GM23338 (cell line): ENCODE data around the gene CHCHD3.

Experiments used
- CREB1 ChIP-seq: fragments of 250-450 bp; sonication (Bioruptor Pico); IDR thresholded peaks from 2 replicates; pipeline ENCODE4 v1.5.0; 2020; ENCODE audit warnings: low read depth, mild to moderate bottlenecking, moderate library complexity
- CTCF ChIP-seq, 2 experiments: fragments of 200-600 bp in 1 of 2; sonication (generic) in 1 of 2; conservative IDR thresholded peaks; 2 replicates each; pipeline versions ENCODE4 v1.5.1 to v1.6.1; 2016 to 2017; ENCODE audit warnings: antibody characterized with exemption in 2 of 2, low read depth in 2 of 2, mild to moderate bottlenecking in 2 of 2, moderate library complexity in 1 of 2
- ETS1 ChIP-seq: IDR thresholded peaks from 2 replicates; pipeline ENCODE4 v1.6.1; 2016; ENCODE audit warnings: antibody characterized with exemption
- EZH2 ChIP-seq: fragments of 200-600 bp; sonication (generic); IDR thresholded peaks from one replicate; pipeline ENCODE4 v1.8.0; 2017; ENCODE audit warnings: antibody characterized with exemption, mild to moderate bottlenecking, low read depth; ENCODE audit not compliant: unreplicated experiment
- EZH2phosphoT487 ChIP-seq: fragments of 200-600 bp; sonication (generic); IDR thresholded peaks from one replicate; pipeline ENCODE4 v1.8.1; 2018; ENCODE audit warnings: antibody characterized with exemption; ENCODE audit not compliant: unreplicated experiment
- NANOG ChIP-seq: IDR thresholded peaks from 2 replicates; pipeline ENCODE4 v1.6.1; 2016; ENCODE audit warnings: antibody characterized with exemption, borderline replicate concordance
- POLR2AphosphoS5 ChIP-seq: IDR thresholded peaks from 2 replicates; pipeline ENCODE4 v1.6.1; 2016; ENCODE audit warnings: antibody characterized with exemption, low read depth
- STAT1 ChIP-seq: IDR thresholded peaks from one replicate; pipeline ENCODE4 v1.6.1; 2016; ENCODE audit warnings: antibody characterized with exemption; ENCODE audit not compliant: unreplicated experiment
- ZNF114 ChIP-seq: fragments of 250-450 bp; sonication (Bioruptor Pico); IDR thresholded peaks from 2 replicates; pipeline ENCODE4 v1.5.0; 2020; ENCODE audit warnings: mild to moderate bottlenecking, moderate library complexity
- ZNF331 ChIP-seq: fragments of 250-450 bp; sonication (Bioruptor Pico); IDR thresholded peaks from 2 replicates; pipeline ENCODE4 v1.5.0; 2020; ENCODE audit warnings: low read depth, mild to moderate bottlenecking, moderate library complexity
- TF ChIP-seq, protein P1 (sequence below): IDR thresholded peaks from one replicate; pipeline ENCODE4 v1.6.1; 2018; ENCODE audit warnings: antibody characterized with exemption; ENCODE audit not compliant: unreplicated experiment

GRCh38 chr7:133114519-133114918 lies 32.6 kb upstream of the CHCHD3 start:
- TF ChIP-seq CTCF (conservative IDR thresholded peaks at IDR 0.05; ENCODE audit: low read depth in 2 of 2): no peak
- TF ChIP-seq STAT1: no peak
- TF ChIP-seq EZH2phosphoT487: no peak
- TF ChIP-seq EZH2: no peak
- TF ChIP-seq POLR2AphosphoS5: no peak
- TF ChIP-seq, protein P1, sequence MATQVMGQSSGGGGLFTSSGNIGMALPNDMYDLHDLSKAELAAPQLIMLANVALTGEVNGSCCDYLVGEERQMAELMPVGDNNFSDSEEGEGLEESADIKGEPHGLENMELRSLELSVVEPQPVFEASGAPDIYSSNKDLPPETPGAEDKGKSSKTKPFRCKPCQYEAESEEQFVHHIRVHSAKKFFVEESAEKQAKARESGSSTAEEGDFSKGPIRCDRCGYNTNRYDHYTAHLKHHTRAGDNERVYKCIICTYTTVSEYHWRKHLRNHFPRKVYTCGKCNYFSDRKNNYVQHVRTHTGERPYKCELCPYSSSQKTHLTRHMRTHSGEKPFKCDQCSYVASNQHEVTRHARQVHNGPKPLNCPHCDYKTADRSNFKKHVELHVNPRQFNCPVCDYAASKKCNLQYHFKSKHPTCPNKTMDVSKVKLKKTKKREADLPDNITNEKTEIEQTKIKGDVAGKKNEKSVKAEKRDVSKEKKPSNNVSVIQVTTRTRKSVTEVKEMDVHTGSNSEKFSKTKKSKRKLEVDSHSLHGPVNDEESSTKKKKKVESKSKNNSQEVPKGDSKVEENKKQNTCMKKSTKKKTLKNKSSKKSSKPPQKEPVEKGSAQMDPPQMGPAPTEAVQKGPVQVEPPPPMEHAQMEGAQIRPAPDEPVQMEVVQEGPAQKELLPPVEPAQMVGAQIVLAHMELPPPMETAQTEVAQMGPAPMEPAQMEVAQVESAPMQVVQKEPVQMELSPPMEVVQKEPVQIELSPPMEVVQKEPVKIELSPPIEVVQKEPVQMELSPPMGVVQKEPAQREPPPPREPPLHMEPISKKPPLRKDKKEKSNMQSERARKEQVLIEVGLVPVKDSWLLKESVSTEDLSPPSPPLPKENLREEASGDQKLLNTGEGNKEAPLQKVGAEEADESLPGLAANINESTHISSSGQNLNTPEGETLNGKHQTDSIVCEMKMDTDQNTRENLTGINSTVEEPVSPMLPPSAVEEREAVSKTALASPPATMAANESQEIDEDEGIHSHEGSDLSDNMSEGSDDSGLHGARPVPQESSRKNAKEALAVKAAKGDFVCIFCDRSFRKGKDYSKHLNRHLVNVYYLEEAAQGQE: no peak
- no peak for TF ChIP-seq ZNF331 (CRISPR knock-in tag)
- TF ChIP-seq CREB1 (CRISPR knock-in tag): no peak
- no peak for TF ChIP-seq NANOG
- TF ChIP-seq ETS1: no peak
- no peak for TF ChIP-seq ZNF114 (CRISPR knock-in tag)
